Aorta (tissue), 5 donors: ENCODE measurements around the gene SUV39H1. TPM values are rescaled to one million over a fixed set of nuclear protein-coding genes. Genes with fewer than 3 reads are reported as not detected.

Experiments
- ATAC-seq: fragments of 200-7000 bp; cut with Tn5 transposase; one replicate; pipeline ENCODE4 v1.9.1; 2022; ENCODE audit warnings: moderate library complexity; ENCODE audit not compliant: low FRiP score
- DNase-seq, 2 donors: peaks; one replicate each; pipeline ENCODE4 v3.0.0-alpha.2; 2020
- H3K27ac ChIP-seq, 2 donors: one replicate each; pipeline ENCODE4 v1.5.1; 2013; ENCODE audit warnings: low read length in 2 of 2, mild to moderate bottlenecking in 2 of 2, moderate library complexity in 2 of 2, control low read depth in 1 of 2, inconsistent platforms in 1 of 2, low read depth in 1 of 2
- H3K27me3 ChIP-seq, 2 donors: one replicate each; pipeline ENCODE4 v1.6.1; 2013; ENCODE audit warnings: control low read depth in 1 of 2, low read length in 1 of 2, mild to moderate bottlenecking in 1 of 2, moderate library complexity in 1 of 2; ENCODE audit not compliant: insufficient read depth in 2 of 2, control insufficient read depth in 1 of 2
- H3K36me3 ChIP-seq, 2 donors: one replicate each; pipeline ENCODE4 v1.6.1; 2013; ENCODE audit warnings: control low read depth in 1 of 2, low read length in 1 of 2, mild to moderate bottlenecking in 1 of 2; ENCODE audit not compliant: insufficient read depth in 2 of 2, control insufficient read depth in 1 of 2
- H3K4me1 ChIP-seq, 2 donors: one replicate each; pipeline ENCODE4 v1.6.1; 2013; ENCODE audit warnings: low read length in 2 of 2, control low read depth in 1 of 2, mild to moderate bottlenecking in 1 of 2, moderate library complexity in 1 of 2; ENCODE audit not compliant: insufficient read depth in 2 of 2, control insufficient read depth in 1 of 2
- H3K4me3 ChIP-seq, 2 donors: one replicate each; pipeline ENCODE4 v1.5.1; 2013; ENCODE audit warnings: low read length in 2 of 2, control low read depth in 1 of 2, mild to moderate bottlenecking in 1 of 2
- H3K9me3 ChIP-seq: one replicate; pipeline ENCODE4 v1.6.1; 2013; ENCODE audit warnings: mild to moderate bottlenecking, low read length; ENCODE audit not compliant: control insufficient read depth
- WGBS, 2 donors: extraction: QIAGEN DNeasy Blood & Tissue Kit; methylation state at CpG; one replicate each; pipeline ENCODE4 v1.1.7; 2013; 5-methylcytosine and 5-hydroxymethylcytosine counted together
- intact Hi-C, 2 donors: fragments of 100-400 bp; cut with DNase I; formaldehyde crosslinking; loops; one replicate each; pipeline versions ENCODE4 v1.14.2 to v1.15.0; 2022
- polyA plus RNA-seq, 2 donors: library from polyadenylated mRNA; stranded (reverse); fragments of 200-250 nt; gene quantifications; one replicate each; pipeline ENCODE4 v1.2.3, GENCODE V29; 2013
- total RNA-seq, 2 donors: library from RNA; stranded (reverse); fragmentation: NEBNext Ultra II Directional; extraction: Animal tissue kit (Norgen Biotek cat#: 25700); gene quantifications; one replicate each; pipeline ENCODE4 v1.2.1, GENCODE V29; 2021
- donor health status: healthy with polysubstance abuse.
- donor health status: Bipolar disorder and iron deficiency.
- donor health status: DM: no; HTN: no; CAD: no.
- donor health status: DM: no; HTN: no; CAD: no.
- donor health status: DM: yes; HTN: yes; CAD: no.

SUV39H1 gene
- total and polyA plus RNA-seq, 4 donors: 0.88 to 3.2 (median 2.8) TPM

DNA sequence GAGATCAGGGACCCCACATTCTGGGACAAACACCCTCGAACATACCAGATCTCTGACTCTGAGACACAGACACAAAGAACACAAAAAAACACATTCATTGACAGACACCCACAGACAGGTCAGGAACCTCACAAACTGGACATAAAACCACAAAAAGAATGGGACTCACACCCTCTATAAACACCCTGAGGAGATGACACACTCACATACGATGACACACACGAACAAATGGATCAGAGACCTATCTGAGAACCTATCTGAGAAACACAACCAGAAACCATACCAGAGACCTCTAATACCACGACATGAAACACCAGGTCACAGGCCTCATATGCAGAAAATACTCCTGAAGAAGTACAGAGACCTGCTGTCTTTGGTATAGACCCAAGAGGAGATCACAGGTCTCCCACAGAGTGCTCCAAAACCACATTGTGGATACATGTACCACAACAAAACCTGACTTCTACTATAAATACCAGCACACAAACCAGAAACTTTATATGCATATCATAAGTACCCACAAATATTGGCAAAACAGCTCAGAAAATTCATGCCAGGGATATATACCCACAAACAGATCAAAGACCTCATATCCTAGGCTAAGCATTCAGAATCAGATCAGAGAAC, 19.5 kb downstream of the SUV39H1 start:
- DNase-seq (no peak), ATAC-seq (no peak)
- no peaks in the 10 kb centered on the region for H3K4me1 ChIP-seq
- no peak overlapping the region for H3K4me3 ChIP-seq
- no peaks in the 10 kb centered on the region for H3K27me3 ChIP-seq
- H3K9me3 ChIP-seq: no peaks in the 10 kb centered on the region
- WGBS, 2 donors: 72 to 83% methylated on average over 4 of the region's 4 CpGs
- no peaks in the 10 kb centered on the region for H3K36me3 ChIP-seq
- intact Hi-C loops: no loop called here
- H3K27ac ChIP-seq: no peak overlapping the region

DNA sequence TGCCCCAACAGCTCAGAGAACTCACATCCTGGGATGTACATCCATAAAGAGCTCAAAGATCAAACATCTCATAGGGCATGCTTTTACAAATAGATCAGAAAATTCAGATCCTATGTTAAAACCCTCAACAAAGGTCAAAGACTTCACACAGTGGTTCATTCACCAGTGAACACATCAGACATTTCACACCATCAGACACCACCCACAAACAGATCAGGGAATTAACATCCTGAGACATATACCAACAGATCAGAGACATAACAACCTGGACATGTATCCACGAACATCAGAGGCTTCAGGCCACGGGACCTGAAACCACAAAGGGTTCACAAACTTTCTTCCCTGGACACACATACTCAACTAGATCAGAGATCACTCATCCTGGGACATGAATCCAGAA, 23.4 kb downstream of the SUV39H1 start:
- Histone ChIP-seq H3K27ac (no peak overlapping the region), H3K9me3 (no peaks in the 10 kb centered on the region), H3K4me1 (no peaks in the 10 kb centered on the region), H3K27me3 (no peaks in the 10 kb centered on the region), H3K4me3 (no peak overlapping the region), H3K36me3 (no peaks in the 10 kb centered on the region)
- 62 to 82% methylated on average over 2 of the region's 2 CpGs for WGBS, 2 donors
- no peak for DNase-seq
- intact Hi-C loops: no loop called here
- ATAC-seq: no peak

GRCh38 chrX:48720577-48721250, 24.2 kb downstream of the SUV39H1 start:
- H3K36me3 ChIP-seq: no peaks in the 10 kb centered on the region
- H3K27me3 ChIP-seq: no peaks in the 10 kb centered on the region
- no peaks in the 10 kb centered on the region for H3K9me3 ChIP-seq
- H3K4me3 ChIP-seq: no peak overlapping the region
- 59 to 79% methylated on average over 4 of the region's 4 CpGs for WGBS, 2 donors
- DNase-seq (no peak), ATAC-seq (no peak)
- intact Hi-C loops: no loop called here
- H3K4me1 ChIP-seq: no peaks in the 10 kb centered on the region
- no peak overlapping the region for H3K27ac ChIP-seq

DNA sequence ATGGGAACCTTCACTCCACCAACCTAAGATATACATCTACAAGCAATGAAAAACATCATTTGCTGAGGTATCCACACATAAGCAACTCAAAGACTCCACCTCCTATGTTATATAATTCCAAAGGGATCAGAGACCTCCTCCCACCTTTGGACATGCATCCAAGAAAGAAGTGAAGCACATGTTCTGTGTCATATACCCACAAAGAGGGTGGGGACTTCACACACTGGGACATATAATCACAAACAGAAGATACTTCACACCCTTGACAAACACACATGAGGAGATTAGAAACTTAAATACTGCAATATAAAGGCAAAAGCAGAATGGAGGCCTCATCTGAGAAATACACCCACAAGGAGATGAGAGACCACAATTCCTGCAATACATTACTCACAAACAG, 25.4 kb downstream of the SUV39H1 start:
- no peak for ATAC-seq
- Histone ChIP-seq H3K4me3 (no peak overlapping the region), H3K9me3 (no peaks in the 10 kb centered on the region), H3K27me3 (no peaks in the 10 kb centered on the region), H3K36me3 (no peaks in the 10 kb centered on the region), H3K27ac (no peak overlapping the region), H3K4me1 (no peaks in the 10 kb centered on the region)
- no peak for DNase-seq
- intact Hi-C loops: no loop called here

- H3K4me1 ChIP-seq: no peaks in the 10 kb centered on the region
- no peaks in the 10 kb centered on the region for H3K36me3 ChIP-seq
- no peak overlapping the region for H3K27ac ChIP-seq
- no peaks in the 10 kb centered on the region for H3K27me3 ChIP-seq
- 74 to 94% methylated on average over 2 of the region's 2 CpGs for WGBS, 2 donors
- DNase-seq (no peak), ATAC-seq (no peak)
- H3K9me3 ChIP-seq: no peaks in the 10 kb centered on the region
- no peak overlapping the region for H3K4me3 ChIP-seq
- intact Hi-C loops: no loop called here
Observed at GRCh38 chrX:48726596-48726995, 30.1 kb downstream of the SUV39H1 start.

DNA sequence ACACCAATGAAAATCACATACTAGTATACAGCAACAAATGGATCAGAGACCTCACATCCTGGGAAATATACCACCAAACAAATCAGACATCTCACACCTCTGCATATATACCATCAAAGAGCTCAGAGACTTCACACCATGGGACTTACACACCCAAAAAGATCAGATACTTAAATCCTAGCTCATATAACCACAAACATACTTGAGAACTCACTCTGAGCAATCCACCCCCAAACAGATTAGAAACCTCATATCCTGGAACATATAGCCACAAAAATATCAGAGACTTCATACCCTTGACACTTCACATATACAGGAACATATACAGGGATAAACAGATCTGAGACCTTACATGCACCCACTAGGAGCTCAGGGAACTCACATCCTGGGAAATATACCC, 32.1 kb downstream of the SUV39H1 start:
- DNase-seq (no peak), ATAC-seq (no peak)
- intact Hi-C loops: no loop called here
- no peaks in the 10 kb centered on the region for H3K9me3 ChIP-seq
- H3K4me1 ChIP-seq: no peaks in the 10 kb centered on the region
- H3K36me3 ChIP-seq: no peaks in the 10 kb centered on the region
- no peaks in the 10 kb centered on the region for H3K27me3 ChIP-seq
- H3K27ac ChIP-seq: no peak overlapping the region
- H3K4me3 ChIP-seq: no peak overlapping the region

GRCh38 chrX:48736303-48736702, 39.8 kb downstream of the SUV39H1 start:
- intact Hi-C loops: no loop called here
- Histone ChIP-seq H3K9me3 (no peaks in the 10 kb centered on the region), H3K4me3 (no peak overlapping the region), H3K4me1 (no peaks in the 10 kb centered on the region), H3K27ac (no peak overlapping the region), H3K27me3 (no peaks in the 10 kb centered on the region), H3K36me3 (no peaks in the 10 kb centered on the region)
- no peak for DNase-seq
- WGBS, 2 donors: 78 to 81% methylated on average over 1 of the region's 1 CpG
- ATAC-seq: no peak

GRCh38 chrX:48736878-48737212, 40.3 kb downstream of the SUV39H1 start:
- H3K4me1 ChIP-seq: no peaks in the 10 kb centered on the region
- 9 to 57% methylated on average over 10 of the region's 10 CpGs for WGBS, 2 donors
- no peaks in the 10 kb centered on the region for H3K36me3 ChIP-seq
- no peak for DNase-seq
- no peaks in the 10 kb centered on the region for H3K9me3 ChIP-seq
- intact Hi-C loops: no loop called here
- ATAC-seq: no peak
- H3K27me3 ChIP-seq: no peaks in the 10 kb centered on the region
- H3K27ac ChIP-seq: no peak overlapping the region
- H3K4me3 ChIP-seq: no peak overlapping the region

DNA sequence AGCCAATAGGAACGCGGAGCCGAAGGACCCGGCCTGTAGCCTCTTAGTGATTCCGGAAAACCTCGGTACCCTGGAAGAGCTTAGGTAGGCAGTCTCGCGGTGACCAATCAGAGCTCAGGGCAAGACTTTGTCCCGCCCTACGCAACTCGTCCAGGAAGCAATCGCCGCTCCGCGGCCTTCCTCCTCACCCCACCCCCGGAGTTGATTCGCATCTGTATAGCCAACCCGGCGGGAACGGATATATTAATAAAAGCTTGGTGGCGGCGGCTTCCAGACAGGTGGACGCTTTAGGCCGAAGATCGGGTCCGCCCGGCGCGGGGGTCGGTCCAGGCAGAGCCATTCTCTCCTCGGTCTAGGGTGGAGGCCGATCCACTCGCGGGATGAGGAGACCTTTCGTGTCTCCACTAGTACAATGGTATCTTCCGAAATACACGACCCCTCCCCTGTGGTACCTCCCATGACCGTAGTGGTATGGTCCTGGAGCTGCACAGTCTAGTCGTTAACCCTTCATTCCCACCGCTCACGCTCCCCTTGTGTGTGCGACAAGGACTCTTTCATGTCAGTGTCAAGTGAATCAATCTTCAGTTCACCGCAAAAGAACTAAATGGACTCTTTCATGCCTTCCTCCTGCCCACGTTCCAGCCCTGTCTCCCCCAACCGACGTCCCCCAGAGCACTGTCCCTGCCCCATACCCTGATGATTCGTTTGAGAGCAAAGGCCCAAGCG, 40.8 kb downstream of the SUV39H1 start:
- intact Hi-C loops: no loop called here
- Histone ChIP-seq H3K27ac (peak overlapping the region in 1 of 2 donors; percentile 87), H3K36me3 (no peaks in the 10 kb centered on the region), H3K4me1 (no peaks in the 10 kb centered on the region), H3K4me3 (peak overlapping the region; percentile 4 to 24), H3K9me3 (no peaks in the 10 kb centered on the region), H3K27me3 (no peaks in the 10 kb centered on the region)
- DNase-seq (peak; percentile 94 to 95), ATAC-seq (peak; percentile 98)
- 0 to 37% methylated on average over 48 of the region's 48 CpGs for WGBS, 2 donors
